DOHH2 (cell line): Measurements from ENCODE around the gene IGF2BP2.

ENCODE experiments used
- H3F3A ChIP-seq: fragments of 200-600 bp; sonication (generic), shearing (Covaris generic); 2 replicates; pipeline ENCODE4 v1.6.0; 2016; ENCODE audit warnings: antibody characterized with exemption, mild to moderate bottlenecking; ENCODE audit not compliant: control insufficient read depth, insufficient read depth
- H3K27ac ChIP-seq: fragments of 200-600 bp; sonication (generic); 2 replicates; pipeline ENCODE4 v1.5.1; 2014; ENCODE audit warnings: low read depth, mild to moderate bottlenecking, low read length, moderate library complexity
- H3K27me3 ChIP-seq: fragments of 200-600 bp; sonication (generic); 2 replicates; pipeline ENCODE4 v1.6.1; 2014; ENCODE audit warnings: mild to moderate bottlenecking, low read length, mixed read lengths; ENCODE audit not compliant: control insufficient read depth
- H3K36me3 ChIP-seq: fragments of 200-600 bp; sonication (generic); 2 replicates; pipeline ENCODE4 v1.6.1; 2014; ENCODE audit warnings: mild to moderate bottlenecking, low read length, moderate library complexity, mixed read lengths; ENCODE audit not compliant: control insufficient read depth
- H3K4me1 ChIP-seq: fragments of 200-600 bp; sonication (generic); 2 replicates; pipeline ENCODE4 v1.6.1; 2014; ENCODE audit warnings: mild to moderate bottlenecking, low read length, mixed read lengths; ENCODE audit not compliant: control insufficient read depth
- H3K4me2 ChIP-seq: fragments of 200-600 bp; sonication (generic); 2 replicates; pipeline ENCODE4 v1.6.0; 2014; ENCODE audit warnings: mild to moderate bottlenecking, low read length, moderate library complexity
- H3K4me3 ChIP-seq: fragments of 200-600 bp; sonication (generic); 2 replicates; pipeline ENCODE4 v1.5.1; 2014; ENCODE audit warnings: mild to moderate bottlenecking, low read length, mixed read lengths
- H3K79me2 ChIP-seq: fragments of 200-600 bp; sonication (generic); 2 replicates; pipeline ENCODE4 v1.6.1; 2014; ENCODE audit warnings: mild to moderate bottlenecking, low read length, mixed read lengths; ENCODE audit not compliant: control insufficient read depth
- H3K9me2 ChIP-seq: fragments of 200-600 bp; sonication (generic); replicated peaks from 2 replicates; pipeline ENCODE4 v1.6.1; 2014; ENCODE audit warnings: mild to moderate bottlenecking, low read length, mixed read lengths; ENCODE audit not compliant: control insufficient read depth
- H3K9me3 ChIP-seq: fragments of 200-600 bp; sonication (generic); 2 replicates; pipeline ENCODE4 v1.6.1; 2014; ENCODE audit warnings: antibody characterized with exemption, low read length, mixed read lengths; ENCODE audit not compliant: control insufficient read depth, insufficient read depth
- H4K20me1 ChIP-seq: fragments of 200-600 bp; sonication (generic); 2 replicates; pipeline ENCODE4 v1.6.0; 2014; ENCODE audit warnings: low read depth, mild to moderate bottlenecking, antibody characterized with exemption, low read length, moderate library complexity; ENCODE audit not compliant: control insufficient read depth, insufficient read depth
- EZH2phosphoT487 ChIP-seq: fragments of 200-600 bp; sonication (generic); IDR thresholded peaks from 2 replicates; pipeline ENCODE4 v1.6.1; 2017; ENCODE audit warnings: borderline replicate concordance, mild to moderate bottlenecking, antibody characterized with exemption, low read length, moderate library complexity, mixed read lengths
- TF ChIP-seq, protein P1 (sequence below): fragments of 200-600 bp; sonication (generic); IDR thresholded peaks from one replicate; pipeline ENCODE4 v1.5.1; 2014; ENCODE audit warnings: antibody characterized with exemption, mild to moderate bottlenecking, low read depth, low read length; ENCODE audit not compliant: poor library complexity, severe bottlenecking

IGF2BP2 gene

DNA sequence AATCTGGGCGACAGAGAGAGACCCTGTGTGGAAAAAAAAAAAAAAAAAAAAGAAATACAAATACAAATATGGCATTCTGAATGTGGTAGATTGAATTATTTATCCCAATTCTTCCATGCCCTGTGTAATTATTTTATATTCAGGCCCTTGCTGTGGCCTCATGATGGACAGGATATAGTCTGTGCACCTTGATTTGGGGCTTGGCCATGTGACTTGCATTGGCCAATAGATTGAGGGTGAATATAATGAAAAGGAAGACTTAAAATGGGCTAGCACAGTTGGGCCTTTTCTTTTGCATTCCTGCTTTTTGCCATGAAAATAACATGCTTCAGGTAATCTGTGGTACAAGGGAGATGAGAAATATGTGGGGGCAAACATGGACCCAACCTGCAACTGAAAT is 27.1 kb upstream of the IGF2BP2 start:
- Histone ChIP-seq H4K20me1 (no peaks in the 10 kb centered on the region), H3K4me1 (no peaks in the 10 kb centered on the region), H3K9me2 (no peaks in the 10 kb centered on the region), H3K9me3 (no peaks in the 10 kb centered on the region), H3K79me2 (no peaks in the 10 kb centered on the region), H3K36me3 (no peaks in the 10 kb centered on the region), H3K4me2 (no peak overlapping the region), H3K27me3 (no peaks in the 10 kb centered on the region), H3K4me3 (no peak overlapping the region), H3K27ac (no peak overlapping the region), H3F3A (no peaks in the 10 kb centered on the region)
- no peak for TF ChIP-seq EZH2phosphoT487
- TF ChIP-seq, protein P1, sequence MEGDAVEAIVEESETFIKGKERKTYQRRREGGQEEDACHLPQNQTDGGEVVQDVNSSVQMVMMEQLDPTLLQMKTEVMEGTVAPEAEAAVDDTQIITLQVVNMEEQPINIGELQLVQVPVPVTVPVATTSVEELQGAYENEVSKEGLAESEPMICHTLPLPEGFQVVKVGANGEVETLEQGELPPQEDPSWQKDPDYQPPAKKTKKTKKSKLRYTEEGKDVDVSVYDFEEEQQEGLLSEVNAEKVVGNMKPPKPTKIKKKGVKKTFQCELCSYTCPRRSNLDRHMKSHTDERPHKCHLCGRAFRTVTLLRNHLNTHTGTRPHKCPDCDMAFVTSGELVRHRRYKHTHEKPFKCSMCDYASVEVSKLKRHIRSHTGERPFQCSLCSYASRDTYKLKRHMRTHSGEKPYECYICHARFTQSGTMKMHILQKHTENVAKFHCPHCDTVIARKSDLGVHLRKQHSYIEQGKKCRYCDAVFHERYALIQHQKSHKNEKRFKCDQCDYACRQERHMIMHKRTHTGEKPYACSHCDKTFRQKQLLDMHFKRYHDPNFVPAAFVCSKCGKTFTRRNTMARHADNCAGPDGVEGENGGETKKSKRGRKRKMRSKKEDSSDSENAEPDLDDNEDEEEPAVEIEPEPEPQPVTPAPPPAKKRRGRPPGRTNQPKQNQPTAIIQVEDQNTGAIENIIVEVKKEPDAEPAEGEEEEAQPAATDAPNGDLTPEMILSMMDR: no peak

GRCh38 chr3:185851046-185851445 is 26.2 kb upstream of the IGF2BP2 start:
- no peaks in the 10 kb centered on the region for H3K79me2 ChIP-seq
- no peak overlapping the region for H3K4me2 ChIP-seq
- TF ChIP-seq, protein P1: no peak
- no peak for TF ChIP-seq EZH2phosphoT487
- no peaks in the 10 kb centered on the region for H3K9me3 ChIP-seq
- no peaks in the 10 kb centered on the region for H3K9me2 ChIP-seq
- no peaks in the 10 kb centered on the region for H3F3A ChIP-seq
- peaks cover 1% of the 10 kb centered on the region; the same call in 1 of the 2 replicates for H3K27me3 ChIP-seq
- H4K20me1 ChIP-seq: no peaks in the 10 kb centered on the region
- H3K4me1 ChIP-seq: no peaks in the 10 kb centered on the region
- no peak overlapping the region for H3K27ac ChIP-seq
- no peak overlapping the region for H3K4me3 ChIP-seq
- H3K36me3 ChIP-seq: no peaks in the 10 kb centered on the region

DNA sequence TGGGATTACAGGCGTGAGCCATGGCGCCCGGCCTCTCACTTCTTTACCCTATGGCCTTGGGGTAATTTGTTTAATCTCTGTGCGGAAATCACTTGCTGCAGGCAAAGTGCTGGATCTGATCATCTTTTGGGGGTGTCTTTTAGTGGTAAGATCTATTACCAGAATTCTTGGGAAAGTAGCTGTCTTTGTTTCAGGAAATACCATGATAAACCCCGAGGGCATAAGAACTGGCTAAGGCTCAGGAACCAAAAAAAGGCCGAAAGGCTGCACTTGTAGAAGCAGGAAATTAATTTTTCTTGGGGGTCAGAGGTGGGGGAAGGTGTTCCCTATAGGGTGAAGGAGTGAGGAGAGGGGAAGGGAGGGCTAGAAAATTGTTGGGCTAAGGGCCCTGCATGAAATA is 22.7 kb upstream of the IGF2BP2 start:
- Histone ChIP-seq H3K27ac (no peak overlapping the region), H3K9me3 (no peaks in the 10 kb centered on the region), H3K4me2 (no peak overlapping the region), H3K36me3 (no peaks in the 10 kb centered on the region), H3K79me2 (no peaks in the 10 kb centered on the region), H4K20me1 (no peaks in the 10 kb centered on the region), H3K4me3 (no peak overlapping the region), H3K27me3 (peaks cover 7% of the 10 kb centered on the region), H3K9me2 (no peaks in the 10 kb centered on the region), H3F3A (no peaks in the 10 kb centered on the region), H3K4me1 (no peaks in the 10 kb centered on the region)
- TF ChIP-seq, protein P1: no peak
- TF ChIP-seq EZH2phosphoT487: no peak

DNA sequence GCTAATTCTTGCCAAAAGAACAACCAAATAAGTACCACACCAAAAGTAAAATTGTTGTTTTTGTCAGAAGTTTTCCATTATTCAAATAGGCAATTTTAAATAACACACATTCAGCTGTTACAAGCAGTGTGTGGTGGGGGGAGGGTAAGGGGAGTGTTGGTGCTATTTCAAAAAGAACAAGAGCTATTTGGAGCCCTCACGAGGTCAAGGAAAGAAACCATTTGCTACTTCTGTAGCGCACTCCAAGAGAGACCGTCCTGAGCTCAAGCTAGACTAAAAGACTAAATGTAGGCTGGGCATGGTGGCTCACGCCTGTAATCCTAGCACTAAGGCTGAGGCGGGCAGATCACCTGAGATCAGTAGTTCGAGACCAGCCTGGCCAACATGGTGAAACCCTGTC is 21.2 kb upstream of the IGF2BP2 start:
- H3K4me1 ChIP-seq: no peaks in the 10 kb centered on the region
- H3F3A ChIP-seq: no peaks in the 10 kb centered on the region
- no peaks in the 10 kb centered on the region for H3K36me3 ChIP-seq
- TF ChIP-seq, protein P1: no peak
- no peak for TF ChIP-seq EZH2phosphoT487
- H4K20me1 ChIP-seq: no peaks in the 10 kb centered on the region
- H3K79me2 ChIP-seq: no peaks in the 10 kb centered on the region
- no peak overlapping the region for H3K4me3 ChIP-seq
- no peak overlapping the region for H3K4me2 ChIP-seq
- H3K27me3 ChIP-seq: peaks cover 9% of the 10 kb centered on the region
- H3K27ac ChIP-seq: no peak overlapping the region
- no peaks in the 10 kb centered on the region for H3K9me3 ChIP-seq
- H3K9me2 ChIP-seq: no peaks in the 10 kb centered on the region
